Aorta (tissue), 5 donors: ENCODE results near the gene LGALSL. TPM values are rescaled to one million over a fixed set of nuclear protein-coding genes. Genes with fewer than 3 reads are reported as not detected.

Experiments
- ATAC-seq: fragments of 200-7000 bp; cut with Tn5 transposase; one replicate; pipeline ENCODE4 v1.9.1; 2022; ENCODE audit warnings: moderate library complexity; ENCODE audit not compliant: low FRiP score
- DNase-seq, 2 donors: peaks; one replicate each; pipeline ENCODE4 v3.0.0-alpha.2; 2020
- H3K27ac ChIP-seq, 2 donors: one replicate each; pipeline ENCODE4 v1.5.1; 2013; ENCODE audit warnings: low read length in 2 of 2, mild to moderate bottlenecking in 2 of 2, moderate library complexity in 2 of 2, control low read depth in 1 of 2, inconsistent platforms in 1 of 2, low read depth in 1 of 2
- H3K27me3 ChIP-seq, 2 donors: one replicate each; pipeline ENCODE4 v1.6.1; 2013; ENCODE audit warnings: control low read depth in 1 of 2, low read length in 1 of 2, mild to moderate bottlenecking in 1 of 2, moderate library complexity in 1 of 2; ENCODE audit not compliant: insufficient read depth in 2 of 2, control insufficient read depth in 1 of 2
- H3K36me3 ChIP-seq, 2 donors: one replicate each; pipeline ENCODE4 v1.6.1; 2013; ENCODE audit warnings: control low read depth in 1 of 2, low read length in 1 of 2, mild to moderate bottlenecking in 1 of 2; ENCODE audit not compliant: insufficient read depth in 2 of 2, control insufficient read depth in 1 of 2
- H3K4me1 ChIP-seq, 2 donors: one replicate each; pipeline ENCODE4 v1.6.1; 2013; ENCODE audit warnings: low read length in 2 of 2, control low read depth in 1 of 2, mild to moderate bottlenecking in 1 of 2, moderate library complexity in 1 of 2; ENCODE audit not compliant: insufficient read depth in 2 of 2, control insufficient read depth in 1 of 2
- H3K4me3 ChIP-seq, 2 donors: one replicate each; pipeline ENCODE4 v1.5.1; 2013; ENCODE audit warnings: low read length in 2 of 2, control low read depth in 1 of 2, mild to moderate bottlenecking in 1 of 2
- H3K9me3 ChIP-seq: one replicate; pipeline ENCODE4 v1.6.1; 2013; ENCODE audit warnings: mild to moderate bottlenecking, low read length; ENCODE audit not compliant: control insufficient read depth
- WGBS, 2 donors: extraction: QIAGEN DNeasy Blood & Tissue Kit; methylation state at CpG; one replicate each; pipeline ENCODE4 v1.1.7; 2013; 5-methylcytosine and 5-hydroxymethylcytosine counted together
- intact Hi-C, 2 donors: fragments of 100-400 bp; cut with DNase I; formaldehyde crosslinking; loops; one replicate each; pipeline versions ENCODE4 v1.14.2 to v1.15.0; 2022
- polyA plus RNA-seq, 2 donors: library from polyadenylated mRNA; stranded (reverse); fragments of 200-250 nt; gene quantifications; one replicate each; pipeline ENCODE4 v1.2.3, GENCODE V29; 2013
- total RNA-seq, 2 donors: library from RNA; stranded (reverse); fragmentation: NEBNext Ultra II Directional; extraction: Animal tissue kit (Norgen Biotek cat#: 25700); gene quantifications; one replicate each; pipeline ENCODE4 v1.2.1, GENCODE V29; 2021
- donor health status: healthy with polysubstance abuse.
- donor health status: Bipolar disorder and iron deficiency.
- donor health status: DM: no; HTN: no; CAD: no.
- donor health status: DM: no; HTN: no; CAD: no.
- donor health status: DM: yes; HTN: yes; CAD: no.

The LGALSL gene
- total and polyA plus RNA-seq, 4 donors, result 18.5 to 26.8 (median 19.4) TPM

GRCh38 chr2:64417624-64418023 is 36.3 kb upstream of the LGALSL start:
- DNase-seq (no peak), ATAC-seq (no peak)
- H3K4me3 ChIP-seq, result no peak overlapping the region
- H3K27me3 ChIP-seq, result no peaks in the 10 kb centered on the region
- H3K4me1 ChIP-seq, result no peaks in the 10 kb centered on the region
- H3K9me3 ChIP-seq, result no peaks in the 10 kb centered on the region
- no peak overlapping the region for H3K27ac ChIP-seq
- 68 to 84% methylated on average over 3 of the region's 3 CpGs for WGBS, 2 donors
- intact Hi-C loops, result no loop called here
- no peaks in the 10 kb centered on the region for H3K36me3 ChIP-seq

- intact Hi-C loops, result no loop called here
- DNase-seq (no peak), ATAC-seq (no peak)
- no peaks in the 10 kb centered on the region for H3K4me1 ChIP-seq
- H3K27ac ChIP-seq, result no peak overlapping the region
- H3K36me3 ChIP-seq, result no peaks in the 10 kb centered on the region
- H3K27me3 ChIP-seq, result no peaks in the 10 kb centered on the region
- 93% methylated on average over 2 of the region's 2 CpGs for WGBS, 2 donors
- H3K4me3 ChIP-seq, result no peak overlapping the region
- H3K9me3 ChIP-seq, result no peaks in the 10 kb centered on the region
Measured at GRCh38 chr2:64419596-64420165, 34.3 kb upstream of the LGALSL start.

DNA sequence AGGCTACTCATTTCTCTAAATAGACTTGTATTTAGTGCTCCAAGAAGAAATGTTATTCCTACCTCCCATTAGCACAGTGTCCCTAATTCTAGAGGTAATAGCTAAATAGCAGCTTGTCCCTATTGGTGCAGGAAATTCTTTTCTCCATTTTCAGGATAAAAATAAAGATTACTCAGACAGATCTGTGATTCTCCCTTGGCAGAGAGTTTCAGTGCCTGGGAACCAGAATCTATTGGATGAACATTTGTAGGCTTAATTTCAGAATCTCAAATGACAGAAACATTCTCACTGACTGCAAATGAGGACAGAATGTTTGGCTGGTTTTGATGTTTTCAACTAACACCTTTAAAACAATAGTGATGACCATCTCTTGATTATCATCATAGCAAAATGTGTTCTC is 33.3 kb upstream of the LGALSL start:
- Histone ChIP-seq H3K27ac (no peak overlapping the region), H3K4me3 (no peak overlapping the region), H3K4me1 (no peaks in the 10 kb centered on the region), H3K36me3 (no peaks in the 10 kb centered on the region), H3K9me3 (no peaks in the 10 kb centered on the region), H3K27me3 (no peaks in the 10 kb centered on the region)
- DNase-seq (no peak), ATAC-seq (no peak)
- intact Hi-C loops, result no loop called here

GRCh38 chr2:64421201-64421600 is 32.8 kb upstream of the LGALSL start:
- Histone ChIP-seq H3K36me3 (no peaks in the 10 kb centered on the region), H3K27me3 (no peaks in the 10 kb centered on the region), H3K4me1 (no peaks in the 10 kb centered on the region), H3K27ac (no peak overlapping the region), H3K9me3 (no peaks in the 10 kb centered on the region), H3K4me3 (no peak overlapping the region)
- 98% methylated on average over 5 of the region's 5 CpGs for WGBS, 2 donors
- no peak for DNase-seq
- intact Hi-C loops, result no loop called here
- ATAC-seq, result no peak

DNA sequence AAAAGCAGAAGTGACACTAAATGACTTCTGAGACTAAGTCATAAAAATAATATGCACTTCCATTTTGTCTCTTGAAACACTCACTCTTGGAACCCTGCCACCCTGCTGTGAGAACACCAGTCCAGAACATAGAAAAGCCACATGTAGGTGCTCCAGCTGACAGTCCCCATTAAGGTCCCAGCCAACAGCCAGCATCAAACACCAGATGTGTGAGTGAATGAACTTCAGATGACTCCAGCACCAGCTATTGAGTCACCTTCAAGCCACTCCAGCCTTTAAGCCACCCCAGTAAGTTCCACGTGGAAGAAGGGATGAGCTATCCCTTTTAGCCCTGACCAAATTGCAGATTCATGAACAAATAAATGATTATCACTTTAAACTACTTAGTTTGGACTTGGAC is 31.5 kb upstream of the LGALSL start:
- H3K27me3 ChIP-seq, result no peaks in the 10 kb centered on the region
- 84 to 86% methylated on average over 1 of the region's 1 CpG for WGBS, 2 donors
- intact Hi-C loops, result no loop called here
- ATAC-seq, result no peak
- no peak for DNase-seq
- no peak overlapping the region for H3K27ac ChIP-seq
- H3K4me3 ChIP-seq, result no peak overlapping the region
- no peaks in the 10 kb centered on the region for H3K4me1 ChIP-seq
- H3K36me3 ChIP-seq, result no peaks in the 10 kb centered on the region
- no peaks in the 10 kb centered on the region for H3K9me3 ChIP-seq

GRCh38 chr2:64423303-64423702 is 30.7 kb upstream of the LGALSL start:
- no peaks in the 10 kb centered on the region for H3K27me3 ChIP-seq

GRCh38 chr2:64424416-64424987 is 29.5 kb upstream of the LGALSL start:
- H3K4me3 ChIP-seq, result no peak overlapping the region
- no peaks in the 10 kb centered on the region for H3K36me3 ChIP-seq
- no peak overlapping the region for H3K27ac ChIP-seq
- no peaks in the 10 kb centered on the region for H3K4me1 ChIP-seq
- WGBS, 2 donors, result 78 to 85% methylated on average over 3 of the region's 3 CpGs
- H3K27me3 ChIP-seq, result no peaks in the 10 kb centered on the region
- intact Hi-C loops, result no loop called here
- ATAC-seq (no peak), DNase-seq (no peak)
- H3K9me3 ChIP-seq, result no peaks in the 10 kb centered on the region

More at GRCh38 chr2:64423303-64423702, 30.7 kb upstream of the LGALSL start:
- Histone ChIP-seq H3K4me1 (no peaks in the 10 kb centered on the region), H3K36me3 (no peaks in the 10 kb centered on the region), H3K27ac (no peak overlapping the region), H3K4me3 (no peak overlapping the region), H3K9me3 (no peaks in the 10 kb centered on the region)
- intact Hi-C loops, result no loop called here
- ATAC-seq (no peak), DNase-seq (no peak)

DNA sequence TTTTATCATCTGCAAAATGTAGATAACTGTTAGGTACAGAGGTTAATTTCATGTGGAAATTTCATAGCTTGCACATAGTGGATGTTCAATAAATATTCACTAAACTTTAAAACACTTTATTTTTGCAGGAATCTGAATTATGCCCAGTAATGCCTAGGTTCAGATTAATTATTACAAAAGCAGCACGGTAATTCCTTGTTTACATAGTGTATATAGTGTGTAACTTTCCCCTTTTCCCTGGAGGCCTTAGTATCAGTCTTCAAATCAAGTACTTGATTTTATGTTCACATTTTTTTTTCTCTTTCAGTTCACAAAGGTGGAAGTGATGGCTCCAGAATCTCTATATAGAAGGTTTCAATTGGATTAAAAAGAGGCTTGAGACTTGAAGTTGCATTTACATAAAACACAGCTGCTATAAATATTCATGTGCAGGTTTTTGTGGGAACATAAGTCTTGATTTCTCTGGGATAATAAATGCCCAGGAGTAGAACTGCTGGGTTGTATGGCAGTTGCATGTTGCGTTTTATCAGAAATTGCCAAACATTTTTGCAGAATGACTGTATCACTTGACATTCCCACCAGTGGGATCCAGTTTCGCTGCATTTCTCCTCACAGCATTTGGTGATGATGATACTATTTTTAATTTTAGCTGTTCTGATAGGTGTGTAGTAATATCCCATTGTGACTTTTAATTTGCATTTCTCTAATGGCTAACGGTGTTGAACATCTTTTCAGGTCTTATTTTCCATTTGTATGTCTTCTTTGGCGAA is 27.6 kb upstream of the LGALSL start:
- intact Hi-C loops, result no loop called here
- Histone ChIP-seq H3K27me3 (no peaks in the 10 kb centered on the region), H3K4me3 (no peak overlapping the region), H3K9me3 (no peaks in the 10 kb centered on the region), H3K4me1 (no peaks in the 10 kb centered on the region), H3K36me3 (no peaks in the 10 kb centered on the region), H3K27ac (no peak overlapping the region)
- no peak for DNase-seq
- WGBS, 2 donors, result 30 to 53% methylated on average over 5 of the region's 5 CpGs
- ATAC-seq, result no peak

- no peak overlapping the region for H3K27ac ChIP-seq
- H3K9me3 ChIP-seq, result no peaks in the 10 kb centered on the region
- intact Hi-C loops, result no loop called here
- no peak overlapping the region for H3K4me3 ChIP-seq
- peaks cover 0 to 2% of the 10 kb centered on the region in 2 donors for H3K36me3 ChIP-seq
- DNase-seq, result no peak
- no peaks in the 10 kb centered on the region for H3K4me1 ChIP-seq
- 95 to 96% methylated on average over 4 of the region's 4 CpGs for WGBS, 2 donors
- no peaks in the 10 kb centered on the region for H3K27me3 ChIP-seq
- no peak for ATAC-seq
Measured at GRCh38 chr2:64434039-64434657, 19.8 kb upstream of the LGALSL start.
